Hepatocyte (in vitro differentiated cells): ENCODE results near the gene KIF5C. TPM values are rescaled to one million over a fixed set of nuclear protein-coding genes. Genes with fewer than 3 reads are reported as not detected.

Experiments
- DNase-seq: peaks from one replicate; pipeline ENCODE4 v3.0.0-alpha.2; 2016; ENCODE audit warnings: low spot score
- H2AFZ ChIP-seq: fragments of 200-600 bp; sonication (generic); 2 replicates; pipeline ENCODE4 v1.6.0; 2016; ENCODE audit warnings: antibody characterized with exemption, mild to moderate bottlenecking
- H3K27ac ChIP-seq: fragments of 200-600 bp; sonication (generic); 2 replicates; pipeline ENCODE4 v1.5.1; 2016; ENCODE audit warnings: mild to moderate bottlenecking
- H3K27me3 ChIP-seq: fragments of 200-600 bp; sonication (generic); 2 replicates; pipeline ENCODE4 v1.6.1; 2016
- H3K36me3 ChIP-seq: fragments of 200-600 bp; sonication (generic); replicated peaks from 2 replicates; pipeline ENCODE4 v1.5.1; 2016; ENCODE audit warnings: low read depth; ENCODE audit not compliant: insufficient read depth
- H3K4me1 ChIP-seq: fragments of 200-600 bp; sonication (generic); 2 replicates; pipeline ENCODE4 v1.5.1; 2016; ENCODE audit warnings: mild to moderate bottlenecking, moderate library complexity; ENCODE audit not compliant: insufficient read depth
- H3K4me2 ChIP-seq: fragments of 200-600 bp; sonication (generic); 2 replicates; pipeline ENCODE4 v1.6.0; 2016
- H3K4me3 ChIP-seq: fragments of 200-600 bp; sonication (generic); 2 replicates; pipeline ENCODE4 v1.5.1; 2016; ENCODE audit warnings: mild to moderate bottlenecking
- H3K79me2 ChIP-seq: fragments of 200-600 bp; sonication (generic); 2 replicates; pipeline ENCODE4 v1.6.0; 2017; ENCODE audit warnings: mild to moderate bottlenecking
- H3K9me2 ChIP-seq: fragments of 200-600 bp; sonication (generic); replicated peaks from 2 replicates; pipeline ENCODE4 v1.6.0; 2017; ENCODE audit warnings: mild to moderate bottlenecking; ENCODE audit not compliant: insufficient read depth
- H3K9me3 ChIP-seq: fragments of 200-600 bp; sonication (generic); 2 replicates; pipeline ENCODE4 v1.5.1; 2016; ENCODE audit warnings: low read depth, mild to moderate bottlenecking
- H4K20me1 ChIP-seq: fragments of 200-600 bp; sonication (generic); 2 replicates; pipeline ENCODE4 v1.6.0; 2016; ENCODE audit warnings: mild to moderate bottlenecking; ENCODE audit not compliant: insufficient read depth, poor library complexity, severe bottlenecking
- EZH2 ChIP-seq: fragments of 200-600 bp; sonication (generic); IDR thresholded peaks from 2 replicates; pipeline ENCODE4 v1.6.1; 2016; ENCODE audit warnings: antibody characterized with exemption, mild to moderate bottlenecking, borderline replicate concordance
- EZH2phosphoT487 ChIP-seq: fragments of 200-600 bp; sonication (generic); IDR thresholded peaks from one replicate; pipeline ENCODE4 v1.6.1; 2018; ENCODE audit warnings: antibody characterized with exemption, mild to moderate bottlenecking, low read depth, moderate library complexity; ENCODE audit not compliant: unreplicated experiment, severe bottlenecking
- WGBS: methylation state at CpG from one replicate; pipeline ENCODE4 v1.1.6; 2016; ENCODE audit warnings: low lambda C conversion rate; ENCODE audit errors: missing lambda C conversion rate; 5-methylcytosine and 5-hydroxymethylcytosine counted together
- polyA plus RNA-seq: library from polyadenylated mRNA; unstranded; fragments of >200 nt; fragmentation: Nextera tagmentation; extraction: Ambion mirVana; gene quantifications from 2 replicates; pipeline ENCODE4 v1.2.1, GENCODE V29; 2016
- total RNA-seq: library from RNA; depleted of rRNA; stranded (reverse); fragments of >200 nt; gene quantifications from 2 replicates; pipeline ENCODE4 v1.2.3, GENCODE V29; 2014
- TF ChIP-seq, protein P1 (sequence below): fragments of 200-600 bp; sonication (generic); IDR thresholded peaks from 2 replicates; pipeline ENCODE4 v1.5.1; 2016; ENCODE audit warnings: antibody characterized with exemption, mild to moderate bottlenecking; ENCODE audit not compliant: poor library complexity

KIF5C gene
- total and polyA plus RNA-seq, 2 experiments from 2014 or later = 2.1 to 3.6 TPM

DNA sequence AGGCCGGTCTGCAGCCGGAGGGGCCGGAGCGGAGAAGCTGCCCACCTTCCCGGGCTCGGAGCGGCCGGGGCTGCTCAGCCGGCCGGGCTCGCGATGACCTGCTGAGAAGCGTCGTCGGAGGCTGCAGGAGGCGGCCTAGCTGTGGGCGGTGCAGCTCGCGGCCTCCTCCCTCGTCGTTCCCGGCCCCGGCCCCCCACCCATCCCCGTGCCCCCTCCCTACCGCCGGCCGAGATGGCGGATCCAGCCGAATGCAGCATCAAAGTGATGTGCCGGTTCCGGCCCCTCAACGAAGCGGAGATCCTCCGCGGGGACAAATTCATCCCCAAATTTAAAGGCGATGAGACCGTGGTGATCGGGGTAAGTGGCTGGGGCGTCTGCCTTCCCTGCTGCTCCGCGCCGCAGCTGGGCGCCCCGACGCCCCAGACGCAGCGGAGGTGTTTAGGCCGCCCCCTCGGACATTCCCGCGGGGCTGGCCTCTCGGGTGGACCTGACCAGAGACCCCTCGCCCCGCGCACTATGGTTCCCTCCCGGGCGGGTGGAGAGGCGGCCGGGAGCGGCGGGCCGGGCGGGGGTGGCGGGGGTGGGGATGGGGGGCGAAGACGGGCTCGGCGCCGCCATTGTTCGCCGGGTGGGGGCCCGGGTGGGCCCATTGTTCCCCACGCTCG lies 492 bp downstream of the KIF5C start:
- Histone ChIP-seq H3K9me3 (no peaks in the 10 kb centered on the region), H4K20me1 (no peaks in the 10 kb centered on the region), H3K27me3 (peaks cover 42% of the 10 kb centered on the region), H2AFZ (peak overlapping the region; percentile 53), H3K9me2 (no peaks in the 10 kb centered on the region), H3K4me1 (peaks cover 13% of the 10 kb centered on the region), H3K4me3 (peak overlapping the region; percentile 71), H3K36me3 (no peaks in the 10 kb centered on the region), H3K4me2 (peak overlapping the region; percentile 94), H3K79me2 (no peaks in the 10 kb centered on the region), H3K27ac (no peak overlapping the region)
- WGBS = under 1% methylated on average over 33 of the region's 74 CpGs
- TF ChIP-seq EZH2phosphoT487 (no peak), EZH2 (peak; percentile 10)
- no peak for DNase-seq

DNA sequence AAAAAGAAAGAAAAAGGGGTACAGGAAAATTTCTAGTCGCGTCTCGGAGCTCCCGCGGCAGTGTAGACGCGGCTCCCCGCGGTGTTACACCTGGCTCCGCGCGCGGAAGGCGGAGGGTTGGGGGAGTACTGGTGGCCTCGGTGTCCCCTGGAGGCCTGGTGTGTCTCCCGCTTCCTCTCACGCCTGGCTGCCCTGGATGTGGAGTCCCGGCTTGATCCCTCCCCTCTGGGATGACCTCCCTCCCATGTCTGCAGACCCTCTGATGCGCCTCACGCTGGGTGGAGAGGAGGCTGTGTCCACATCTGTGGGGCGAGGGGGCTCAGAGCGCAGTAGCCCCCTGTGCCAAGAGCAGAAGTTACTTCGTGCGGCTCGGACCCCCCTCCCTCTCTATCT lies 1.2 kb downstream of the KIF5C start:
- peak overlapping the region; percentile 94 for H3K4me2 ChIP-seq
- no peaks in the 10 kb centered on the region for H4K20me1 ChIP-seq
- H3K4me3 ChIP-seq = peak overlapping the region; percentile 21
- no peaks in the 10 kb centered on the region for H3K9me2 ChIP-seq
- DNase-seq = peak; percentile 8
- under 1% methylated on average over 17 of the region's 25 CpGs for WGBS
- peaks cover 42% of the 10 kb centered on the region for H3K27me3 ChIP-seq
- no peaks in the 10 kb centered on the region for H3K79me2 ChIP-seq
- TF ChIP-seq, protein P1, sequence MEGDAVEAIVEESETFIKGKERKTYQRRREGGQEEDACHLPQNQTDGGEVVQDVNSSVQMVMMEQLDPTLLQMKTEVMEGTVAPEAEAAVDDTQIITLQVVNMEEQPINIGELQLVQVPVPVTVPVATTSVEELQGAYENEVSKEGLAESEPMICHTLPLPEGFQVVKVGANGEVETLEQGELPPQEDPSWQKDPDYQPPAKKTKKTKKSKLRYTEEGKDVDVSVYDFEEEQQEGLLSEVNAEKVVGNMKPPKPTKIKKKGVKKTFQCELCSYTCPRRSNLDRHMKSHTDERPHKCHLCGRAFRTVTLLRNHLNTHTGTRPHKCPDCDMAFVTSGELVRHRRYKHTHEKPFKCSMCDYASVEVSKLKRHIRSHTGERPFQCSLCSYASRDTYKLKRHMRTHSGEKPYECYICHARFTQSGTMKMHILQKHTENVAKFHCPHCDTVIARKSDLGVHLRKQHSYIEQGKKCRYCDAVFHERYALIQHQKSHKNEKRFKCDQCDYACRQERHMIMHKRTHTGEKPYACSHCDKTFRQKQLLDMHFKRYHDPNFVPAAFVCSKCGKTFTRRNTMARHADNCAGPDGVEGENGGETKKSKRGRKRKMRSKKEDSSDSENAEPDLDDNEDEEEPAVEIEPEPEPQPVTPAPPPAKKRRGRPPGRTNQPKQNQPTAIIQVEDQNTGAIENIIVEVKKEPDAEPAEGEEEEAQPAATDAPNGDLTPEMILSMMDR = no peak
- TF ChIP-seq EZH2 (peak; percentile 55), EZH2phosphoT487 (peak; percentile 37)
- H3K27ac ChIP-seq = no peak overlapping the region
- H3K4me1 ChIP-seq = peaks cover 13% of the 10 kb centered on the region
- H3K9me3 ChIP-seq = no peaks in the 10 kb centered on the region
- H2AFZ ChIP-seq = peak overlapping the region; percentile 53
- H3K36me3 ChIP-seq = no peaks in the 10 kb centered on the region

DNA sequence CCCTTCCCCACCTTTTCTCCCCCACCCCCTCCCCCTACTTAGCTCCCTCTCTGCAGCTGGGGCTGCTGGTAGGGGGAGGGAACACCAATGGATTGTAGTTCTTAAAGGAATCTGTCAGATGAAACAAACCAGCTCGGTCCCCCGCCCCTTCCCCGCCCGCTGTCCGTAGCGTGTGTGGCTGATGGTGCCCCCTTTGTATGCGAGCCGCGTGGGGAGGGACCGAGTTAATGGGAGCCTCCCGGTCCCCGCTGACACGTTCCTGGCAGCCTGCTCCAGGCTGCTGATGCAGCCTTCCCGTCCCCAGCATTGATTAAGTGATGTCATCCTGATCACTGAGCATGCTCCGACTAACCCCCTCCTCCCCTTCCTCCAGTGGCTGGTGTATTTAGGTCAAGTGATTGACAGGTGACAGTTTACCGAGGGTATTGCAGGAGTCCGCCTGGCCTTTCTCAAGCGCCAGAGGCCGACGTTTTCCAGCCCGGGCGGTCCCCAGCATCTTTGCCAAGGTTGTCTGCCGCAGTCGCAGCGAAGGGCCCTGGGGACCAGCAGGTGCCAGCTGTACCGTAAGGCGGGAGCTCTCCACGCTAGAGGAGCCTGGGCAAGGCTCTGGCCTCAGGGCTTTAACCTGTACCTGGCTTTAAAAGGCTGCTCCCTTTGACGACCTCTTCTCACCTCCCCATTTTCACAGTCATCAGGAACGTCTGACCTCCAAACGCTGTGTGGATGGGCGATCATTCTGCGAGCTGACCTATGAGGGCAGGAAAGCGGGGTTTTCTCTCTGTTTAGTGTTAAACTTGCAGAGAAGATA lies 1.8 kb downstream of the KIF5C start:
- no peaks in the 10 kb centered on the region for H3K36me3 ChIP-seq
- WGBS = 9% methylated on average over 32 of the region's 34 CpGs
- H3K4me1 ChIP-seq = peaks cover 13% of the 10 kb centered on the region
- TF ChIP-seq EZH2 (no peak), EZH2phosphoT487 (no peak)
- TF ChIP-seq, protein P1 = no peak
- H4K20me1 ChIP-seq = no peaks in the 10 kb centered on the region
- H3K4me3 ChIP-seq = peak overlapping the region; percentile 21
- no peaks in the 10 kb centered on the region for H3K9me2 ChIP-seq
- H3K27me3 ChIP-seq = peaks cover 42% of the 10 kb centered on the region
- H2AFZ ChIP-seq = peak overlapping the region; percentile 53
- peak overlapping the region; percentile 94 for H3K4me2 ChIP-seq
- H3K9me3 ChIP-seq = no peaks in the 10 kb centered on the region
- no peaks in the 10 kb centered on the region for H3K79me2 ChIP-seq
- DNase-seq = peak; percentile 65
- no peak overlapping the region for H3K27ac ChIP-seq

DNA sequence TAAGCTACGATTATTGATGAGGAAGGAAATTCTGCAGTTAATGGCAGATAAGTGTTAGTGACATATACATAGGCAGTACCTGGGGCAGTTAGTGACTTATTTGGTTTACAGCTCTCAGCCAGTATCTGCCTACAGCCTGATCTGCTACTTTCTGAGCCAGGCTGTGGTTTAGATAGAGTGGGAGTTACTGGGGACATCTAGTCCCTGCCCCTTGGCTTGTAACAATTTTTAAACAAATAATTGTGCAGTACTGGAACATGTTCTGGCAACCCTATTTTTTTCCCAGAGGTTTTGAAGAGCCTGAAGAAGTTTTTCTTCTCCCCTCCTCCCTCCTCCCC lies 2.3 kb downstream of the KIF5C start:
- Histone ChIP-seq H2AFZ (no peak overlapping the region), H3K27ac (no peak overlapping the region), H3K79me2 (no peaks in the 10 kb centered on the region), H3K27me3 (peaks cover 42% of the 10 kb centered on the region), H4K20me1 (no peaks in the 10 kb centered on the region), H3K9me3 (no peaks in the 10 kb centered on the region), H3K4me1 (peaks cover 13% of the 10 kb centered on the region), H3K36me3 (no peaks in the 10 kb centered on the region), H3K4me2 (peak overlapping the region; percentile 94), H3K9me2 (no peaks in the 10 kb centered on the region), H3K4me3 (no peak overlapping the region)
- 50% methylated on average over 1 of the region's 1 CpG for WGBS
- no peak for DNase-seq
- TF ChIP-seq EZH2 (no peak), EZH2phosphoT487 (no peak)
- TF ChIP-seq, protein P1 = no peak
